NCI-H187 (cell line): ENCODE results near the gene TP63.

Experiments
- DNase-seq, 2 experiments: peaks; one replicate each; lab custom pipeline; 2025; lab: John Stamatoyannopoulos, UW

The TP63 gene

GRCh38 chr3:189927975-189928895 lies 297.0 kb downstream of the TP63 start:
- DNase-seq: no peak

- no peak for DNase-seq
Observed at GRCh38 chr3:189936201-189936945, 305.2 kb downstream of the TP63 start.

- DNase-seq: no peak
Observed at GRCh38 chr3:189937302-189938127, 306.3 kb downstream of the TP63 start.

GRCh38 chr3:189941125-189941524 lies 309.9 kb downstream of the TP63 start:
- DNase-seq: no peak

- no peak for DNase-seq
Observed at GRCh38 chr3:189941679-189942078, 310.5 kb downstream of the TP63 start.

GRCh38 chr3:189942948-189943347 lies 311.8 kb downstream of the TP63 start:
- no peak for DNase-seq

- DNase-seq: no peak
Observed at GRCh38 chr3:189944285-189945145, 313.3 kb downstream of the TP63 start.

GRCh38 chr3:189945935-189946709 lies 314.9 kb downstream of the TP63 start:
- no peak for DNase-seq
